ENCODE measurements around the gene ADAM19. TPM values are rescaled to one million over a fixed set of nuclear protein-coding genes. Genes with fewer than 3 reads are reported as not detected.

Gene ADAM19
- 1 to 10 TPM; 1.8 to 9.4 (median 4.5) TPM for total RNA-seq
- long read RNA-seq = 0 reads

GRCh38 chr5:157575381-157576020 is at the start of gene ADAM19:
ADAM19 (minus strand) TSS chr5:157575775; CDS start chr5:157575696, 79 bp downstream.
- DNase-seq = peak in 2 of 3 donors; percentile 63 to 64
- H3K27me3 ChIP-seq = no peaks in the 10 kb centered on the region
- TF ChIP-seq POLR2A (IDR thresholded peaks at IDR 0.05) (peak; percentile 17), CTCF (IDR thresholded peaks at IDR 0.05) (peak in 1 of 4 donors; percentile 10)
- no peaks in the 10 kb centered on the region for H3K9me3 ChIP-seq
- WGBS (ENCODE audit: insufficient coverage, low coverage, low lambda C conversion rate, missing lambda C conversion rate) = 3% methylated on average over 6 of the region's 63 CpGs
- H3K4me3 ChIP-seq = peak within 1 kb of the TSS; percentile 66 to 87 (median 82)
- ATAC-seq = peak; percentile 79 to 87 (median 80)
- H3K27ac ChIP-seq = peak within 1 kb of the TSS in 2 of 3 donors; percentile 45 to 67
- H3K4me1 ChIP-seq = peaks cover 0 to 12% (median 0%) of the 10 kb centered on the region in 4 donors
- intact Hi-C loops (cut with DNase I) = no loop called here
- H3K36me3 ChIP-seq = no peaks in the 10 kb centered on the region

GRCh38 chr5:157624144-157624543 is 48.6 kb upstream of the ADAM19 start:
- H3K4me1 ChIP-seq = no peaks in the 10 kb centered on the region
- no peak overlapping the region for H3K27ac ChIP-seq
- intact Hi-C loops (cut with DNase I) = no loop called here
- WGBS (ENCODE audit: insufficient coverage, low coverage, low lambda C conversion rate, missing lambda C conversion rate) = 35% methylated on average over 2 of the region's 2 CpGs
- H3K4me3 ChIP-seq = no peak overlapping the region
- ATAC-seq (no peak), DNase-seq (no peak)
- TF ChIP-seq CTCF (IDR thresholded peaks at IDR 0.05) (no peak), POLR2A (IDR thresholded peaks at IDR 0.05) (no peak)
- H3K27me3 ChIP-seq = no peaks in the 10 kb centered on the region
- H3K36me3 ChIP-seq = no peaks in the 10 kb centered on the region
- no peaks in the 10 kb centered on the region for H3K9me3 ChIP-seq

GRCh38 chr5:157620776-157621175 is 45.2 kb upstream of the ADAM19 start:
- ATAC-seq (no peak), DNase-seq (no peak)
- TF ChIP-seq CTCF (IDR thresholded peaks at IDR 0.05) (no peak), POLR2A (IDR thresholded peaks at IDR 0.05) (no peak)
- Histone ChIP-seq H3K27me3 (no peaks in the 10 kb centered on the region), H3K36me3 (no peaks in the 10 kb centered on the region), H3K9me3 (no peaks in the 10 kb centered on the region), H3K4me3 (no peak overlapping the region), H3K4me1 (no peaks in the 10 kb centered on the region), H3K27ac (no peak overlapping the region)
- intact Hi-C loops (cut with DNase I) = no loop called here

GRCh38 chr5:157618191-157618765 is 42.7 kb upstream of the ADAM19 start:
- Histone ChIP-seq H3K27ac (no peak overlapping the region), H3K4me3 (no peak overlapping the region), H3K36me3 (no peaks in the 10 kb centered on the region), H3K4me1 (no peaks in the 10 kb centered on the region), H3K27me3 (no peaks in the 10 kb centered on the region), H3K9me3 (no peaks in the 10 kb centered on the region)
- intact Hi-C loops (cut with DNase I) = no loop called here
- DNase-seq (no peak), ATAC-seq (no peak)
- WGBS (ENCODE audit: insufficient coverage, low coverage, low lambda C conversion rate, missing lambda C conversion rate) = 97% methylated on average over 8 of the region's 8 CpGs
- no peak for TF ChIP-seq CTCF (IDR thresholded peaks at IDR 0.05)
- TF ChIP-seq POLR2A (IDR thresholded peaks at IDR 0.05) = no peak
